K562 (cell line): ENCODE results near the gene BCL2L1. TPM values are rescaled to one million over a fixed set of nuclear protein-coding genes. Genes with fewer than 3 reads are reported as not detected.

Experiments
- BCL6 ChIP-seq: fragments of 250-450 bp; sonication (Bioruptor Pico); IDR thresholded peaks from 2 replicates; pipeline ENCODE4 v1.4.0; 2020
- BDP1 ChIP-seq: IDR thresholded peaks from 3 replicates; pipeline ENCODE4 v1.6.1; 2011; ENCODE audit not compliant: insufficient read length, insufficient read depth
- BRD4 ChIP-seq: fragments of 200-600 bp; sonication (generic); IDR thresholded peaks from 2 replicates; pipeline ENCODE4 v1.6.1; 2017; ENCODE audit warnings: inconsistent platforms
- BRF1 ChIP-seq: IDR thresholded peaks from 3 replicates; pipeline ENCODE4 v1.6.1; 2011; ENCODE audit warnings: borderline replicate concordance, mild to moderate bottlenecking; ENCODE audit not compliant: insufficient read length; ENCODE audit errors: extremely low read depth
- GABPB1 ChIP-seq: sonication (generic); formaldehyde crosslinking; IDR thresholded peaks from 2 replicates; pipeline ENCODE4 v1.8.0; 2022; ENCODE audit warnings: mild to moderate bottlenecking, missing genetic modification reagents
- NEUROD1 ChIP-seq: fragments of 150-350 bp; IDR thresholded peaks from 2 replicates; pipeline ENCODE4 v1.6.1; 2014; ENCODE audit warnings: borderline replicate concordance, low read length, low read depth; ENCODE audit not compliant: partially characterized antibody
- PHTF2 ChIP-seq: fragments of 250-450 bp; sonication (Bioruptor Pico); IDR thresholded peaks from 2 replicates; pipeline ENCODE4 v1.5.0; 2021; ENCODE audit warnings: mild to moderate bottlenecking
- POLR2G ChIP-seq: fragments of 200-400 bp; formaldehyde crosslinking; IDR thresholded peaks from 2 replicates; pipeline ENCODE4 v1.6.1; 2017; ENCODE audit warnings: low read depth, mild to moderate bottlenecking, antibody characterized with exemption, low read length, moderate library complexity
- TOE1 ChIP-seq, 2 experiments: fragments of 450-650 bp in 1 of 2; sonication (generic) in 1 of 2; formaldehyde crosslinking in 1 of 2; IDR thresholded peaks; 2 replicates each; pipeline versions ENCODE4 v1.7.1 to v1.8.0; 2016 to 2022; ENCODE audit warnings: borderline replicate concordance in 2 of 2, mild to moderate bottlenecking in 2 of 2, antibody characterized with exemption in 1 of 2, inconsistent platforms in 1 of 2, low read depth in 1 of 2, missing genetic modification reagents in 1 of 2, moderate library complexity in 1 of 2
- TRIM24 ChIP-seq, 2 experiments: fragments of 450-650 bp; IDR thresholded peaks; 2 replicates each; pipeline ENCODE4 v1.6.1; 2016
- ZBTB2 ChIP-seq: fragments of 450-650 bp; IDR thresholded peaks from 2 replicates; pipeline ENCODE4 v1.6.1; 2016; ENCODE audit warnings: antibody characterized with exemption
- ZBTB40 ChIP-seq, 2 experiments: fragments of 450-650 bp in 1 of 2; sonication (generic) in 1 of 2; formaldehyde crosslinking in 1 of 2; IDR thresholded peaks; 2 replicates each; pipeline versions ENCODE4 v1.7.1 to v1.9.0; 2016 to 2022; ENCODE audit warnings: inconsistent platforms in 1 of 2, mild to moderate bottlenecking in 1 of 2, missing genetic modification reagents in 1 of 2
- ZNF280B ChIP-seq: fragments of 250-450 bp; sonication (Bioruptor Pico); IDR thresholded peaks from 2 replicates; pipeline ENCODE4 v1.5.1; 2021; ENCODE audit warnings: mild to moderate bottlenecking
- polyA plus RNA-seq, 8 experiments: library from polyadenylated mRNA; depleted of rRNA in 4 of 8; stranded (reverse) in 5 of 8; unstranded in 3 of 8; fragments of >200 nt; fragmentation: Nextera tagmentation in 2 of 8; fragmentation: Illumina TruSeq in 1 of 8; extraction: Ambion mirVana in 2 of 8; extraction: Trizol in 1 of 8; gene quantifications; 2 replicates each; pipeline versions ENCODE4 v1.2.1 to v1.2.3, GENCODE V29; 2011 to 2014; ENCODE audit warnings: inconsistent platforms in 1 of 8, missing spikeins in 1 of 8
- total RNA-seq, 7 experiments: library from RNA; depleted of rRNA in 6 of 7; stranded (reverse); fragments of >200 nt in 6 of 7; fragmentation: Illumina TruSeq in 2 of 7; extraction: Trizol in 2 of 7; gene quantifications; 2 replicates each; pipeline versions ENCODE4 v1.2.1 to v1.2.3, GENCODE V29; 2011 to 2021; ENCODE audit warnings: low replicate concordance in 1 of 7

The BCL2L1 gene
- total and polyA plus RNA-seq, 9 of the 15 experiments (the other 6 are each of a cell fraction or from before 2014, with no cell fraction given), result 3.3 to 182 (median 120) TPM

- TF ChIP-seq ZNF280B (CRISPR knock-in tag), result peak; percentile 58; the same call in 1 of the 2 replicates
- 0 out of 2 replicates have a peak, but pooled peaks have one; percentile 38 for TF ChIP-seq PHTF2 (CRISPR knock-in tag)
- peak; percentile 48 for TF ChIP-seq POLR2G
- peak; percentile 72 for TF ChIP-seq BRD4
- TF ChIP-seq TRIM24 (IDR thresholded peaks at IDR 0.05), result peak; percentile 33 to 59; a peak in 3 of 4 replicates
- no peak for TF ChIP-seq TOE1 (IDR thresholded peaks at IDR 0.05; ENCODE audit: borderline replicate concordance)
- TF ChIP-seq TOE1 (CRISPR knock-in tag; IDR thresholded peaks at IDR 0.05; ENCODE audit: borderline replicate concordance, low read depth), result no peak
- peak; percentile 84 for TF ChIP-seq ZBTB2
- TF ChIP-seq BDP1, result no peak
- peak; percentile 60; the same call in 1 of the 2 replicates for TF ChIP-seq GABPB1 (CRISPR knock-in tag)
- TF ChIP-seq BRF1, result no peak
- peak; percentile 72 for TF ChIP-seq ZBTB40 (IDR thresholded peaks at IDR 0.05)
- no peak for TF ChIP-seq ZBTB40 (CRISPR knock-in tag; IDR thresholded peaks at IDR 0.05)
- peak; percentile 7; the same call in 1 of the 2 replicates for TF ChIP-seq BCL6 (CRISPR knock-in tag)
- peak; percentile 79 for TF ChIP-seq NEUROD1
These were observed 47.5 kb downstream of the BCL2L1 start (continued) for GRCh38 chr20:31674895-31675827.
